Measurements from ENCODE around the gene ZFP3.
"Not testable (repeated sequence)": the region's sequence is repeated elsewhere in the genome, so short reads cannot be mapped to it uniquely, and the experiment has no call there.

ZFP3 gene

GRCh38 chr17:5131146-5131715, 53.0 kb downstream of the ZFP3 start:
- H3K4me1 ChIP-seq = no peaks in the 10 kb centered on the region
- H3K4me2 ChIP-seq (ENCODE audit: low read length) = no peak overlapping the region
- no peaks in the 10 kb centered on the region for H3K27me3 ChIP-seq (ENCODE audit: control insufficient read depth, insufficient read depth, low read length)
- TF ChIP-seq, protein P1, sequence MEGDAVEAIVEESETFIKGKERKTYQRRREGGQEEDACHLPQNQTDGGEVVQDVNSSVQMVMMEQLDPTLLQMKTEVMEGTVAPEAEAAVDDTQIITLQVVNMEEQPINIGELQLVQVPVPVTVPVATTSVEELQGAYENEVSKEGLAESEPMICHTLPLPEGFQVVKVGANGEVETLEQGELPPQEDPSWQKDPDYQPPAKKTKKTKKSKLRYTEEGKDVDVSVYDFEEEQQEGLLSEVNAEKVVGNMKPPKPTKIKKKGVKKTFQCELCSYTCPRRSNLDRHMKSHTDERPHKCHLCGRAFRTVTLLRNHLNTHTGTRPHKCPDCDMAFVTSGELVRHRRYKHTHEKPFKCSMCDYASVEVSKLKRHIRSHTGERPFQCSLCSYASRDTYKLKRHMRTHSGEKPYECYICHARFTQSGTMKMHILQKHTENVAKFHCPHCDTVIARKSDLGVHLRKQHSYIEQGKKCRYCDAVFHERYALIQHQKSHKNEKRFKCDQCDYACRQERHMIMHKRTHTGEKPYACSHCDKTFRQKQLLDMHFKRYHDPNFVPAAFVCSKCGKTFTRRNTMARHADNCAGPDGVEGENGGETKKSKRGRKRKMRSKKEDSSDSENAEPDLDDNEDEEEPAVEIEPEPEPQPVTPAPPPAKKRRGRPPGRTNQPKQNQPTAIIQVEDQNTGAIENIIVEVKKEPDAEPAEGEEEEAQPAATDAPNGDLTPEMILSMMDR (IDR thresholded peaks at IDR 0.05) = no peak
- H3K4me3 ChIP-seq (ENCODE audit: low read depth, low read length) = no peak overlapping the region
- H2AFZ ChIP-seq = no peak overlapping the region
- no peak overlapping the region for H3K9ac ChIP-seq
- no peaks in the 10 kb centered on the region for H3K36me3 ChIP-seq (ENCODE audit: control insufficient read depth, insufficient read depth, low read length)
- no peaks in the 10 kb centered on the region for H3K9me3 ChIP-seq (ENCODE audit: control insufficient read depth, low read length)
- H3K27ac ChIP-seq = no peak overlapping the region
- H3K79me2 ChIP-seq = no peaks in the 10 kb centered on the region

DNA sequence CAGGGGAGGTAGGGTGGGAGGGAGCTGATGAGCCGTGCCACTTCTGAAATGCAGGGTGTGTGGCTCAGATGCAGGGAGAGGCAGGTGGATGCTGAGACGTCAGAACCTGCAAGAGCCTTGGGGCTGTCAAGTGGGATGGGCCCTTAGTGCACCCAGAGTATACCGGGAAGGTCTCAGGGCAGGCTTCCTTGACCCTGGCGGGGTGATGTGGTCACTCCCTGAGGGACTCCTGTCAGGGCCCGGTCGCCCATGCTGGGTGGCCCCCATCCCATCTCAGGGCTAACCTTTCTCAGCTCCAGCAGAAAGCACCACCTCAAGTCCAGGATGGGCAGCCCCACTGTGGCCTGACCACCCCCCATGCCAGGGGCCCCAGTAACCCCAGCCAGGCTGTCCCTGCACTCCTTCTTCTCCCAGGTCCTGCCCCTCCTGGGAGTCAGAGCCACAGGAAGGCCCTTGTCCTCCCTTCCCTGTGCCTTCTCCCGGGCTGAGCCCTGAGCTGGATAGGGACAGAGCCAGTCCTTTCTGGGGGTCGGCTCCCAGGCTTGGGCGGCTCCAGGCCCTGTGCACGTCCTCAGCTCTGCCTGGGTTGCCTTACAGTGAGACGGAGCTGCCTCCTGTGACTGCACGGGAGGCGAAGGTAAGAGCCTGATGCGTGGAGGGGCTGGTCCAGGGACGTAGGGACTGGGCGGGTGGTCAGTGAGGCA, 53.7 kb downstream of the ZFP3 start:
- not testable (repeated sequence) for H3K79me2 ChIP-seq; H3K9ac ChIP-seq; H3K27me3 ChIP-seq (ENCODE audit: control insufficient read depth, insufficient read depth, low read length); H3K36me3 ChIP-seq (ENCODE audit: control insufficient read depth, insufficient read depth, low read length); H3K9me3 ChIP-seq (ENCODE audit: control insufficient read depth, low read length); H3K27ac ChIP-seq; H3K4me2 ChIP-seq (ENCODE audit: low read length); H3K4me3 ChIP-seq (ENCODE audit: low read depth, low read length); H3K4me1 ChIP-seq; H2AFZ ChIP-seq

DNA sequence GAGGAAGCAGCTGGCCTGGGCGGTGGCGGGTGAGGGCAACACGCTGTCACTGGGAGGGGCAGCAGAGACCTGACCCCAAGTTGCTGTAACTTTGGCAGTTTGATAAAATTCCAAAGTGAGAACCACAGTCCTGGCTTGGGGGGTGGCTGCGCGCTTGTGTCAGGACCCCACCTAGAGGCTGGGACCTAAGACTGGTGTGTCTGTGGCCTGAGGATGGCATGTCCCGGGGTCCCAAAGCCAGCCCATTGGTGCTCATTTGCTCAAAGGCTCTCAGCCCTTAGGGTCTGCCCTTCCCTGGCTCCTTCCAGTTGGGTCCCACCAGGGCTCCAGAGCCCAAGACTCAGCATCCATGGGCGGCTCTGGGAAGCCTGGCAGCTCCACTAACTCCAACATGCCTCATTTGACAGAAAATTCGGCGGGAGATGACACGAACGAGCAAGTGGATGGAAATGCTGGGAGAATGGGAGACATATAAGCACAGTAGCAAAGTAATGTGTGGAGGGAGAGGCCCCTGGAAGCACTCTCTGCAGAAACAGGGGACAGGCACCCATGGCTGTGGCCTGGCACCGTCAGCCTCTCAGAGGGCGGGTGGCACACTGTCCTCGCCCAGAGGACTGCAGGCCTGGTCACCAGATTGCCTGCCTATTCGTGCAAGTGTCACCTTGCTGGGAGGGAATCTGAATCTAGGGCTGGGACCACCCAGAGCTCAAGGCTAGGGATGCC, 54.4 kb downstream of the ZFP3 start:
- not testable (repeated sequence) for H3K4me1 ChIP-seq; H3K27ac ChIP-seq; H3K36me3 ChIP-seq (ENCODE audit: control insufficient read depth, insufficient read depth, low read length); H3K4me3 ChIP-seq (ENCODE audit: low read depth, low read length); H3K27me3 ChIP-seq (ENCODE audit: control insufficient read depth, insufficient read depth, low read length); H3K79me2 ChIP-seq; H3K4me2 ChIP-seq (ENCODE audit: low read length); H3K9me3 ChIP-seq (ENCODE audit: control insufficient read depth, low read length); H2AFZ ChIP-seq; H3K9ac ChIP-seq

DNA sequence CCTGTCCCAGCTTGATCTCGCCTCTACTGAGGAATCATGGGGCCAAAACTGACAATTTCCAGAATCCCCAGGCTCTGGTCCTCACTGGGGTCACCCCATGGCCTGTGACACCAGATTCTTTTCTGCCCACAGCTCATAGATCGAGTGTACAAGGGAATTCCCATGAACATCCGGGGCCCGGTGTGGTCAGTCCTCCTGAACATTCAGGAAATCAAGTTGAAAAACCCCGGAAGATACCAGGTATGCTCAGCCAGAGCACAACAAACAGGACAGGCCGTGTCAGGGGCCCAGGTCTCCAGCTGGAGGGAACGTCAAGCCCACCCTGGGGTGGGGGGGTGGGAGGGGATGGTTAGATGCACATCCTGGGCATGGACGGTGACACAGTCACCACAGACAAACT, 55.0 kb downstream of the ZFP3 start:
- TF ChIP-seq, protein P1 (IDR thresholded peaks at IDR 0.05) = no peak
- no peaks in the 10 kb centered on the region for H3K9me3 ChIP-seq (ENCODE audit: control insufficient read depth, low read length)
- no peaks in the 10 kb centered on the region for H3K27me3 ChIP-seq (ENCODE audit: control insufficient read depth, insufficient read depth, low read length)
- no peaks in the 10 kb centered on the region for H3K36me3 ChIP-seq (ENCODE audit: control insufficient read depth, insufficient read depth, low read length)
- H3K4me1 ChIP-seq = no peaks in the 10 kb centered on the region
- H3K4me2 ChIP-seq (ENCODE audit: low read length) = no peak overlapping the region
- no peak overlapping the region for H3K4me3 ChIP-seq (ENCODE audit: low read depth, low read length)
- no peak overlapping the region for H2AFZ ChIP-seq
- no peak overlapping the region for H3K9ac ChIP-seq
- H3K79me2 ChIP-seq = no peaks in the 10 kb centered on the region
- no peak overlapping the region for H3K27ac ChIP-seq

DNA sequence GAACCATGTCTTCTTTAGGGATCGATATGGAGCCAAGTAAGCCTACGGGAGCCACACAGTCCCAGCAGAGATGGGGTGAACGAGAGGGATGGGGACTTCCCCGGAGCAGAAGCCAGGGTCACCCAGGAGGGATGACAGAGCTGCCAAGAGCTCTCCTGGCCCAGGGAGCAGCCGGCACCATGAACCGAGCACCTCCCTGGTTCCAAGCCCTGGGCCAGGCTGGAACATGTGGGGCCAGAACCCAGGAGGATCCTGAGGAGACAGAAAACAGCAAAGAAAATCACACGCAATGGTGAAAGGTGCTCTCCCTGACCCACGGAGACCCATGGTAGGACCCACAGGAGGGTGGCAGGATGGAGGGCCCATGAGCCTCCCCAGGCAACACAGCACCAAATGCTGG, 55.7 kb downstream of the ZFP3 start:
- H3K4me3 ChIP-seq (ENCODE audit: low read depth, low read length); H3K9me3 ChIP-seq (ENCODE audit: control insufficient read depth, low read length); H3K36me3 ChIP-seq (ENCODE audit: control insufficient read depth, insufficient read depth, low read length); H3K27ac ChIP-seq; H3K4me1 ChIP-seq; H3K27me3 ChIP-seq (ENCODE audit: control insufficient read depth, insufficient read depth, low read length); H2AFZ ChIP-seq; H3K4me2 ChIP-seq (ENCODE audit: low read length); H3K79me2 ChIP-seq; H3K9ac ChIP-seq: not testable (repeated sequence)

GRCh38 chr17:5134571-5134970, 56.3 kb downstream of the ZFP3 start:
- H3K79me2 ChIP-seq; H3K4me3 ChIP-seq (ENCODE audit: low read depth, low read length); H3K27ac ChIP-seq; H2AFZ ChIP-seq; H3K27me3 ChIP-seq (ENCODE audit: control insufficient read depth, insufficient read depth, low read length); H3K9me3 ChIP-seq (ENCODE audit: control insufficient read depth, low read length); H3K4me2 ChIP-seq (ENCODE audit: low read length); H3K4me1 ChIP-seq; H3K36me3 ChIP-seq (ENCODE audit: control insufficient read depth, insufficient read depth, low read length); H3K9ac ChIP-seq: not testable (repeated sequence)

GRCh38 chr17:5135131-5135712, 57.0 kb downstream of the ZFP3 start:
- not testable (repeated sequence) for H3K4me1 ChIP-seq; H3K4me3 ChIP-seq (ENCODE audit: low read depth, low read length); H3K9me3 ChIP-seq (ENCODE audit: control insufficient read depth, low read length); H3K27me3 ChIP-seq (ENCODE audit: control insufficient read depth, insufficient read depth, low read length); H3K4me2 ChIP-seq (ENCODE audit: low read length); H3K27ac ChIP-seq; H3K36me3 ChIP-seq (ENCODE audit: control insufficient read depth, insufficient read depth, low read length); H3K79me2 ChIP-seq; H2AFZ ChIP-seq; H3K9ac ChIP-seq

Measured in parathyroid adenoma (tissue), 2 donors.